GM21360 (cell line): ENCODE measurements around the gene CLTCL1.
"Not testable (repeated sequence)": the region's sequence is repeated elsewhere in the genome, so short reads cannot be mapped to it uniquely, and the experiment has no call there.

Experiments
- ATAC-seq: cut with Tn5 transposase; IDR thresholded peaks from one replicate; pipeline ENCODE4 v1.9.1; 2021; ENCODE audit warnings: mild to moderate bottlenecking, moderate library complexity; ENCODE audit not compliant: unreplicated experiment

Gene CLTCL1

DNA sequence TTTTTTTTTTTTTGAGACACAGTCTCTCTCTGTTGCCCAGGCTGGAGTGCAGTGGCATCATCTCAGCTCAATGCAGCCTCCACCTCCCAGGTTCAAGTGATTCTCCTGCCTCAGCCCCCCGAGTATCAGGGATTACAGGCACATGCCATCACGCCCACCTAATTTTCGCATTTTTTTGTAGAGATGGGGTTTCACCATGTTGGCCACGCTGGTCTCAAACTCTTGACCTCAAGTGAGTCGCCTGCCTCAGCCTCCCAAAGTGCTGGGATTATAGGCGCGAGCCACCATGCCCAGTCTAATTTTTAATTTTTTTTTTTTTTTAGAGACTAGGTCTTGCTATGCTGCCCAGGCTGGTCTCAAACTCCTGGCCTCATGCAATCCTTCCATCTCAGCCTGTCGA lies 35.2 kb downstream of the CLTCL1 start:
- not testable (repeated sequence) for ATAC-seq

DNA sequence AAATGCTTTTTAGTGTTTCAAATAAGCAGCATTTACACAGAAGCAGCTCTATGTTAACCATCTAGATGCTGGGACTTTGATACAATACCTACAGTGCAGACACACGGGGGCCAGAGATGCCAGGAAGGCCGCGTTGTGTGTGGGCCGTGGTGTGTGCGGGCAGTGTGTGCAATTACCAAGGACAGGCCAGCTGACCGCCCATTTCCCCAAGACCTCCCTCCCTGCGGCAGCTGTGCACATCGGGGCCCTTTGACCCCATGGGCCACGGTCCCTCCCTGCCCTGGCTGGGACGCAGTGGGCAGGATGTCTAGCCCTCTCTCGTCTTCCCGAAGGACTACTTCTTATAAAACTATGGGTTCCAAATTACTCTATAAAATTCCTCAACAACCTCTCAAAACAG lies 38.4 kb downstream of the CLTCL1 start:
- ATAC-seq = no peak

DNA sequence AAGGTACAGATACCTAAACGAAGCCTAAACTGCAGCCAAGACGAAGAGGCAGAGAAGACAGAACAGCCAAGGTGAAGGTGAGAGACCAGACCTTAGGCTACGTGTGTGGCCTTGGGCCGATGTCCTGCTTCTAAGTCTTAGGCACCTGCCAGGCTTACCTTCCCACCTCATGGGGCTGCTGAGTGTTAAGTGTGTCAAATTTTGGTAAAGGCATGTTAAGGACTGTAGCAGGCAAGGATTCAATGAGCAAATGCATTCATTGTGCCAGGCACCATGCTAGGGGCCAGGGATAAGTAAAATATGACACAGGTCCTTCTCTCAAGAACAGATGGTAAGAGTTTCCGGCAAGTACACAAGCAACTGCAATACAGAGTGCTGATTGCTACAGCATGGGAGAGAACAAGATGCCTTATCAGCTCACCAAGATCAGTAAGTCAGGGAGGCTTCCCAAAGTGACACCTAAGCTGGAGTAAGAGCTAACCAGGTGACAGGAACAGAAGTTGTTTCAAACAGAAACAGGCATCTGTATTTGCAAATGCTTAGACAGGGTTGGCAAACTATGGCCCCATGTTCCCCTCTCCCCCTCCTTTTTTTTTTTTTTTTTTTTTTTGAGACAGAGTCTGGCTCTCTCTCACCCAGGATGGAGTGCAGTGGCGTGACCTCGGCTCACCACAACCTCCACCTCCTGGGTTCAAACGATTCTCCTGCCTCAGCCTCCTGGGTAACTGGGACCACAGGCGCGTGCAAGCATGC lies 46.7 kb downstream of the CLTCL1 start:
- no peak for ATAC-seq

DNA sequence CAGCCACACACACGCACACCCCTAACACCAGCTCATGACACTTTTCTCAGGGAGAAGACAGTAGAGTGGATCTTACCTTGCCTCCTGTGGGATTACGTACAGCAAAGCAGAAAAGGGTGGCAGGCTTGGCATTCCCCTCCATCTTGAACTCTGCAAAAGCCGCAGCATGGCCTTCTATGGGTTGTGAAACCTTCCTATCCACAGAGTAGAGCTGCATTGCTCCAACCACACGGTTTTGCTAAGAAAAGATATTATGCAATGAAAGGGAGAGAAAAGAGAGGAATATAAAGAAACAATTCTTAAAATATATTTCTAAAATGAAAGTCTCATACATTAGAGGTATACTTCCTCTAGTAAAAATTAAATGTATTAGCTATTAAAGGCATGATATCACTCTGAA lies 48.8 kb downstream of the CLTCL1 start:
- no peak for ATAC-seq

DNA sequence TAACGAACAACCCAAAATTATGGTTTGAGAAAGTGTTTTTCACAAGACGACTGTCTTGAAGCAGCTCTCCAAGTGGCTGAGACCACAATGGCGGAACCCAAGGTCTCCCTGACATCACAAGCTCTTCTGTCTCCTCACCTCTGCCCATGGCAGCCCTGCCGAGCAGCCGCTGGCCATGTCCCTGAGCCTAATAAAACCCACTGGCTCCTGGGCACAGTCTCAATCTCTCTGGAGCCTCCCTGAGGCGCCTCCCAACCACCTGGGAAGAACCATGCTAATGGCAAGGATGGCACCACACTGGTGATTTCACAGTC lies 50.0 kb downstream of the CLTCL1 start:
- ATAC-seq = no peak

DNA sequence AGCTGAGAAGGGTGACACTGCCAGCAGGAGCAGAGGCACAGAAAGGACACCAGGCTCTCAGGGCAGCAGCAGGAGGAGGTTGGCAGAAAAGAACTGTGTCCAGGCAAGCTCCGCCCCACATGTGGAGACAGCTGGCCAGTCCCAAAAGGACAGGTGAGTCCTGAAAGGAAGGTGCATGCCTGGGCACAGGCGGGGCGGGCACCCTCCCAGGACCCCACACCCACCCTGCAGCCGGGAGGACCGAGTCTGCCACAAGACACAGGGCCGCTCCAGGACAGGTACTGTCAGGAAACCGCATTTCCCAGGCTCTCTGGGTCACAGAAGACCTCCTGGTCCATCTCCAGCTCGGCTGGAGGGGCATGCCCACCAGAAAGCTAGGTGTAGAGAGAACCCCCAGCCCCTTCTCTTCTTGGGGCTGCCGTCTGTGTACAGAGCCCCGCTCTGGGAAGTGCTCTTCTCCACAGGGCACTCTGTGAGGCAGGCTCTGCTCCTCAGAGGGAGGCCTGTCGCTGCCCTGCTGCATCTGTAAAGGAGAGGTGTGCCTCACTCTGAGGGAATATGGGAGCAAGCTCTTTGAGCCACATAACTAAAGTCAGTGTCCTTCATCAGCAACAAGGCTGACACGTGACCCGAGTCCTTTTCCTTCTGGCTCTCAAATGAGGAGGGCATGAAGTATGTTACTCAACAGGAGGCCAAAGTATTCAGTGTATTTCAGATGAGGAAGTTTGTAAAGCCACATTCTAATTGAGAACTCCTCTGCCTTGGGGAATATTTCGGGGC lies 50.5 kb downstream of the CLTCL1 start:
- ATAC-seq = no peak

DNA sequence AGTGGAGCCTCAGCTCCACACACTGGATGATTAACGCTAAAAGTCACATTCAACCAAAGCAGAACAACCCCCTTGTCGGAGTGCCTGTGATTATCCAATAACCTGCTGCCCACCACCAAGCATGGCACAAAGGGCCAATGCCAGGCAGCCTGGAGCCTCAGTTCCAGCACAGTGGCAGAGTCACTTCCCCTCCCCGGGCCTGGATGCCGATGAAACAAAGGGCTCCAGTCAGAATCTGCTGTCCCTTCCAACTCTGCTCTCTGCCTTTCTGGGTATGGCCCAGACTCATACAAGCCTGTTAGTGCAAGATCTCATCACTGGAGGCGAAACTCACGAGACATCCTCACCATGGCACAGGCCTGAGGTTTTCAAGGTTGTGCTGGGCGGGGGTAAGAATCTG lies 52.1 kb downstream of the CLTCL1 start:
- ATAC-seq = no peak

DNA sequence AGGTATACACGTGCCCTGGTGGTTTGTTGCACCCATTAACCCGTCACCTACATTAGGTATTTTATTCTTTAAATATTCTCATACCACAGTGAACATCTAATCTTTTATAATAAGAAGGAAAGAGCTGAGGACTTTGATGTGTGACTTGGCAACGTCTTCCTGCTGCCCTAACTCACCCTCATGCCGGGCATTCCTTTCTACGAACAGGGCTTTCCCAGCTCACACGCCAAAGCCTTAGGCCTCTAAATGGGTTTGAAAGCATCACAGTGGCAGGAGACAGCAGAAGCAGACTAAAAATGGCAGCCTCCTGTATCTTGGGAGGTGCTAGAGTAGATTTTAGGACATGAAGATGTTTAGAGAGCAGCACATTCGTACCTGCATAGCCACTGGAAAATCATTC lies 52.6 kb downstream of the CLTCL1 start:
- no peak for ATAC-seq

DNA sequence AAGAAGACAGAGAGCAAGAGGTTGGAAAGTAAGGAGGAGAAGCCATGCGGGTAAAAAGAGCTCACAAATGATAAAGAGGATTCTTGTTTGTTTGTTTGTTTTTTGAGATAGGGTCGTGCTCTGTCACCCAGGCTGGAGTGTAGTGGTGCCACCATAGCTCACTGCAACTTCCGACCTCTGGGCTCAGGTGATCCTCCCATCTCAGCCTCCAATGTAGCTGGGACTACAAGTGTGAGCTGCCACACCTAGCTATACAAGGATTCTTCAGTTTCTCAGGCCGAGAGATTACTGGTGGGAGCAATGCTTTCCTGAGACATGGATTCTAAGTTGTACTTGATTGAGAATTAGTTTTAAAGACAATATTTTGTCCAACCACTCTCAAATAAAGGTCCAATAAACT lies 55.6 kb downstream of the CLTCL1 start:
- no peak for ATAC-seq

DNA sequence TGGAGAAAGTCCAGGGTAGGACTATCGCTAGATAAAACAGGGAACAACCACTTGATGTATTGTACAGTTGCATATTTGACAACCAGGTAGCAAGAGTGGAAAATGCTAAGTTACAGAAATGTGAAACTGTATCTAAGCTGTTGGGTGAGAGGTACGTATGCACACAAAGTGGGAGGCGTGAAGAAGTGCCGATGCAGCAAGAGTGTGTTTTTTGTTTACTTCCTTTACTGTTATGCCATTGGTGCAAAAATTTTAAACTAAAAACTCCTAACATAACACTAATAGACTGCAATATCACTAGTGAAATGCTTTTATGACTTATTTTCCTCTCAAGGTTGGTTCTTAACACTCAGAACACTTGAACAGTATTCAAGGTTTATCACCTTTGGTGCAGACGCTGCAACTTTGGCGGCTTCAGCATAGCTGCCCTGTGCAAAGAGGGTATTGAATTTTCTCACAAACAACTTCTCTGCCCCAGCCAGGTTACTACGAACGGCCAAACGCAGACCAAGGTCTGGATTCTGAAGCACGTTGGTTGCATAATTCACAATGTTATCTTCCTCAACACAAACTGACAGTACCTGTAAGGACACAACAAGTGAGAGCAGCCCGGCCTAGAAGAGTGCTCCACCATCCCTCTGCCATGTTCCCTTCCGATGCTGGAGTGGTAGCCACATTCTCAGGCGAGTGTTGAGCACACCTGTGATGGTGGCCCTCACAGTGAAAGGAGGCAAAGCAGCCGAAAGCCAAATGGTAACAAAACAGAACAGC lies 57.2 kb downstream of the CLTCL1 start:
- no peak for ATAC-seq

DNA sequence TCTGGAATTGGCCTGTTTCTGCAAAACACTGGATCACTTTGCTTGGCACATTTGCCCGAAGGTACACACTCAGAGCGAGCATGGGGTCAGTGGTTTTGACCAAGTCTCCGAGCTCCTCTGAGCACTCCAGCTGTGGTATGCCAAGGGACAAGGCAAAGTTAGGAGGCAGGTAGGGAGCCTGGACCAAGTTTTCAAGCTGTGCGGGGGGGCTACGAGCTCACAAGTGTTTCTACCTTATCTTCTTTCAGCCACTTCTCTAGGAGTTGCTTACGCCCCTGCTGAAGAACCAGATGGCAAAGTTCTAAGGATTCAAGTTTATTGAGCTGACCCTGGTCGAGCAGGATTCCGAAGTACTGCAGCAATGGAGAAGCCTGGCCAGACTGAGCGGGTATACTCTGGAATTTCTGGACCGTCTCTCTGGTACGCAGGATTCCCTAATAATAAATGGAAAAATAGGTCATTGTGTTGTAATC lies 58.3 kb downstream of the CLTCL1 start:
- ATAC-seq = no peak

DNA sequence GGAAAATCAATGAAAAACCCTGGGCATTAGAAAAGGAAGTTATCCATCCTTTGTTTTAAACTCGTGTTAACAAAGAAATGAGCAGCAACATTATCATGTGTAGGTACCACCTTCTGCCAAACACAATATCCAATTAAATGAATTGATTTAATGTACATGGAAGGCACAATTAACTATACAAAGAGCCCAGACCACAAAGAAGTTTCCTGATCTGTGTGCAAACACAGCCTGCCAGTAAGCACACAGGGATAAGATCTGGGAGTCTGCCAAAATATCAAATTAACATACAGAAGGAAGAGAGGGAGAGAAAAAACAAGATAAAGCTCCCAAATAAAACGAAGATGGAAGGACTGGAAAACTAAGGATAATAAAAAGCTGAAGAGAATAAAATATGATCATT lies 58.9 kb downstream of the CLTCL1 start:
- no peak for ATAC-seq

DNA sequence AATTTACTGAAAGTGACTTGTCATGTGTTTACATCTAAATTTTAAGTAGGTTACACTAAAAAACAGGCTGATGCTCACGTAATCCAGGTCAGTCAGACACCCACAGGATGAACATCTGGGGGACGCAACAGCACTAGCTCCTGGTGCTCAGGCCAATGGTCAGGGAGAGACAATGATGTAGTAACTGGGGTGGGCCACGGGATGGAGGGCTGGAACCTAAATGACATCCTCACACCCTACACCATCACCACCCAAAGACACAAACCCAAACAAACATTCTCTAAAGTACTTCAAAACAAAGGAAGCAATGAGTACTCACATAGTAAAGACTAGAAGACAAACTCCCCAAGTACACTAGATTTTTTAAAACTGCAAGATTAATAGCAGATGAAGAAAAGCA lies 59.5 kb downstream of the CLTCL1 start:
- no peak for ATAC-seq

DNA sequence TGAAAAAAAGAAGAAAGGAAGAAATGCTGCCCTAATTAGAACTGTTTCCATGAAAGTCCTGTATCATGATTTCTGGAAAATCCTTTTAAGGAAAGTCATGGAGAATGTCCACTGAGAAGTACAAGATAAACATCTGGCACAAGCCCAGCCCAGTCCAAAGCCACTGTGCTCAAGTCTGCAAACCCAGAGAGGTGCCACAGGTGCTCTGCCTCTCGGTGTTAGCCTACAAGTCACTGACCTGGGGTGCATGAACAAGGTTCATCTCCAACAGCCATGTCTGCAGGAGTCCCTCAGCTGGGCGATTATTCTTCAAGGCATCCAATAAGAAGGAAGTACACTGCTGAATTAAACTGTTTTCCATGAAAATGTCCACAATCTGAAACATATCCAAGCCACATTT lies 61.9 kb downstream of the CLTCL1 start:
- ATAC-seq = no peak

DNA sequence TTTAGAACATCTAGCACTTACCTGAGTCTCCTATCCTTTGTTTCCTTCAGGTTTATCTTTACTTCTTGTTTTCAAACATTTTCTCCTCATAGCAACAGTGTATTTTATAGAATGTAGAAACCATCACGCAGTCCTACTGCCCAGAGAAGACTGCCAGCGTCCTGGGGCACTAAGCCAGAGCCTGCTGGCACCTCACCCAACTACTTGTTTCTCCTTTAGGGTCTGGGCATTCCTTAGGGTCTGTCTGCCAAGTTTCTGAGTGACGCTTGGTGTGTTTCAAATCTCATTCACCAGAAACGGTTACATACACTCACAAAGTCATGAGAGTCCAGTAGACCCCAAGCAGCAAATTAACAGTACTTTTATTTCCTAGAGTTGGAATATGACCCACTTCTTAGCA lies 63.3 kb downstream of the CLTCL1 start:
- ATAC-seq = no peak

DNA sequence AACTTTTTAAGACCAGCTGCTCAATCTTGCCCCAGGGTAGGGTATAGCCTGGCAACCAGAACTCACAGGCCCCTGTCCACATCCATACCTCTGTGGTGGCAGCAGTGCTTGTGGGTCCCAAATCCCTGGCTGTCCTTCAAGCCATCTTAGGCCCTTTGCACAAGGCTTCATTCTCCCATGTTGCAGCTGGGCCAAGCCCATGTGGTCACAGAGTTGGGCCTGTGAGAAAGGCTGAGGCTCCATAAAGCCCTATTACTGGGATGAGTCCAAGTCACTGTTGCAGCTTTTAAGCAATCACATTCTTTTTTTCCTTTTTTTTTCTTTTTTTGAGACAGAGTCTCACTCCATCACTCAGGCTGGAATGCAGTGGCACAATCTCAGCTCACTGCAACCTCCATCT lies 65.1 kb downstream of the CLTCL1 start:
- no peak for ATAC-seq

DNA sequence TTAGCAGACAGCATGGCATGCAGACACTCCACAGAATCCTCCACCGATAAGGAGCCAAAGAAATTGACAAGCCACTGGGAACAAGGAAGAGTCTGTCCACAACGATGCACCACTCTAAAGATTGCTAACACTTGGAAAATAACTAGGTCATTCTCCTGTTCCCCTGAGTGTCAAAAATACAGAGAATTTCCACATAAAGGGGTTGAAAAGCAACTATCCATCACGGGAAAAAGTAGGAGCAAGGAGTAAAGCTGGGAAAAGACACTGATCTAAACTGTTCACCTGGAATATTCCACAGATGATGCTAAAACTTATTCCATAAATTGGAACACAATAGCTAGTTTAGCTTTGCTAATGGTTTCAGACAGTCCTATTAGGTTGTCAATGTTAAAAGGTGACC lies 66.0 kb downstream of the CLTCL1 start:
- no peak for ATAC-seq

DNA sequence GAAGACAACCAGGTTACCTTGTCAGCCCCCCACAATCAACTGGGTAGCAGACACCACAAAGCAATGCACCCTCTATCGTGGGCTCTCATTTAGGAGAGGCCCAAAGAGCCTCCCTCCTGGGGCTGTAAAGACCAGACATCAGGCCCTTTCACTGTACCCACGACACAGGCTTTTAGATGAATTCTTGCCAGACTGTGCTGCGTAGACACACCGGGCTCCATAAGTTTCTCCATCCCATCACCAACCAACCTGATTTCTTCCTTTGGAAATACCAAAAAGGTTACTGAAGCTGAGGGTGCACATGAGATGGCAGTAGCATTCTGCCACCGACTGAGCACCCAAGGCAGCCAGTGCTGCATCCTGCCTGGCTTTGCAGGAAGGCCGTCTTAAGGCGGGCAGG lies 66.5 kb downstream of the CLTCL1 start:
- ATAC-seq = no peak

DNA sequence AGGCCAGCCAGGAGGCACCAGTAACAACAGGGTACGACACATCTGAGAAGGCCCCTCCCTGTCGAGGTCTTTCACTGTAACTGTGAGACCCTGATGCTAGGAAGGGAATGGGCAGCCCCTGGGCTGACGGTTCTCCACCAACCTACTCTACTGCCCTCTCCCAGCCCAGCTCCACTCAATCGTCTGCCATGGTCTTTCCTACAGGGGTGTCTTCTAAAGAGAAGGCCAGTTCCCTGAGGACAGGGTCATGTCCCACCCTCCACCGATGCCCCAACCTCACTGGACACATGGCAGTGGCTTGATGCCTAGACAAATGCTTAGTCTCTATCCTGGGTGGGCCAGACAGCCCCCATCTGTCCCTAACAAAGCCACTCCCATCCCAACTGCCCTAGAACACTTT lies 67.0 kb downstream of the CLTCL1 start:
- ATAC-seq = no peak

DNA sequence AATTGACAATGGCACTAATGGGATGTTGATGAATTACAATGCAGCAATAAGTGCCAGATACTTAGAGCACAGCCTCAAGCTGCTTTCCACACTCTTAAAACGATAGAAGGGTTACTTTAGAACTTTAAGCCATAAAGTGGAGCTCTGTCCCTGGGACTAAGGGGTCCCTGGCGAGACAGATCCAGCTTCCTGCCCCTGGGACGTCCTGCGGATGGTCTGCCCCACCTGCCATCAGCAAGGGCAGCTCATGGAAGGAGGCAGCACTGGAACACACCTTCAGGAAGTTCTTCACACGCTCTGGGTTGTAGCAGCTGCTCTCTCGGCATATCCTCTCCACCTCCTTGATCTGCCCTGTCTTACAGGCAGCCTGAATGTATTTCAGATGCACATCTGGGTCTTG lies 67.9 kb downstream of the CLTCL1 start:
- ATAC-seq = no peak

DNA sequence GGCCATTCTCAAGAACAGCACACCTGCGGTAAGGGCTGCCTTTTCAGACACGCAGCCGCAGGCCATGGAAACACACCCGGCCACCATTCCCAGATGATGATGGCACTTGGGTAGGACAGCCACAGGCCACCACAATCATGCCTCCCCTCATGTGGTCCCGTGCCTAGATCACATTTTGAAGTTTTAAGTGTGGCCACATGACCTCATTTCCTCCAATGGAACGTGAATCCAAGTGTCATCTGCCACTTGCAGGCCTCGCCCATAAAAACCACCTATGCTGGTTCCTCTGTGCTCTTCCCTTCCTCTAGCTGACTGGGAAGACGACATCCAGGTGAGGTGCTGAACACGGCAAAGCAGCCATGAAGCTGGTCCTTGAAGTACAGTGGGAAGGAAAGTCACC lies 68.4 kb downstream of the CLTCL1 start:
- ATAC-seq = no peak
